GM23338 (cell line): ENCODE results near the gene POLK. TPM values are rescaled to one million over a fixed set of nuclear protein-coding genes. Genes with fewer than 3 reads are reported as not detected.

Experiments used
- ATAC-seq: fragments of 200-7000 bp; cut with Tn5 transposase; 3 replicates; pipeline ENCODE4 v1.9.1; 2020
- DNase-seq: peaks from one replicate; pipeline ENCODE4 v3.0.0-alpha.2; 2015; ENCODE audit warnings: low spot score
- H2AFZ ChIP-seq: fragments of 200-600 bp; sonication (generic); 2 replicates; pipeline ENCODE4 v1.8.0; 2016; ENCODE audit warnings: antibody characterized with exemption, mild to moderate bottlenecking, moderate library complexity
- H3F3A ChIP-seq: fragments of 200-600 bp; sonication (generic); replicated peaks from 2 replicates; pipeline ENCODE4 v1.8.0; 2017; ENCODE audit warnings: antibody characterized with exemption, mixed run types, low read depth
- H3K27ac ChIP-seq: fragments of 200-600 bp; sonication (generic); 2 replicates; pipeline ENCODE4 v1.6.1; 2016; ENCODE audit warnings: low read depth
- H3K27me3 ChIP-seq: fragments of 200-600 bp; sonication (generic); 2 replicates; pipeline ENCODE4 v1.8.0; 2016; ENCODE audit warnings: mild to moderate bottlenecking, mixed run types, moderate library complexity; ENCODE audit not compliant: insufficient read depth
- H3K36me3 ChIP-seq: fragments of 200-600 bp; sonication (generic); 2 replicates; pipeline ENCODE4 v1.8.0; 2016; ENCODE audit warnings: mild to moderate bottlenecking; ENCODE audit not compliant: insufficient read depth
- H3K4me1 ChIP-seq: fragments of 200-600 bp; sonication (generic); 2 replicates; pipeline ENCODE4 v1.8.0; 2016; ENCODE audit warnings: mild to moderate bottlenecking, moderate library complexity; ENCODE audit not compliant: insufficient read depth
- H3K4me2 ChIP-seq: fragments of 200-600 bp; sonication (generic); 2 replicates; pipeline ENCODE4 v1.7.1; 2017; ENCODE audit warnings: mixed run types
- H3K4me3 ChIP-seq: fragments of 200-600 bp; sonication (generic); 2 replicates; pipeline ENCODE4 v1.6.1; 2016; ENCODE audit warnings: mixed run types
- H3K79me2 ChIP-seq: fragments of 200-600 bp; sonication (generic); replicated peaks from 2 replicates; pipeline ENCODE4 v1.8.0; 2017; ENCODE audit warnings: mild to moderate bottlenecking; ENCODE audit not compliant: insufficient read depth
- H3K9me2 ChIP-seq: fragments of 200-600 bp; sonication (generic); 2 replicates; pipeline ENCODE4 v1.8.0; 2017; ENCODE audit not compliant: insufficient read depth
- H4K20me1 ChIP-seq: fragments of 200-600 bp; sonication (generic); replicated peaks from 2 replicates; pipeline ENCODE4 v1.8.0; 2017; ENCODE audit warnings: mild to moderate bottlenecking; ENCODE audit not compliant: insufficient read depth
- H3K27ac Mint-ChIP-seq: 2 replicates; pipeline ENCODE4 v1.8.0; 2020; ENCODE audit warnings: inconsistent platforms, mild to moderate bottlenecking, moderate library complexity, mixed read lengths
- H3K27me3 Mint-ChIP-seq: 3 replicates; pipeline ENCODE4 v1.8.0; 2022; ENCODE audit warnings: low read depth, mild to moderate bottlenecking, moderate library complexity, mixed read lengths, inconsistent platforms; ENCODE audit not compliant: insufficient read depth, poor library complexity
- H3K36me3 Mint-ChIP-seq: 3 replicates; pipeline ENCODE4 v1.8.0; 2021; ENCODE audit warnings: low read depth, mild to moderate bottlenecking, inconsistent platforms, moderate library complexity, mixed read lengths
- H3K4me1 Mint-ChIP-seq: 3 replicates; pipeline ENCODE4 v1.8.0; 2020; ENCODE audit warnings: mild to moderate bottlenecking, inconsistent platforms, mixed read lengths
- H3K4me3 Mint-ChIP-seq: 3 replicates; pipeline ENCODE4 v1.8.0; 2021; ENCODE audit warnings: moderate library complexity, mild to moderate bottlenecking, inconsistent platforms, mixed read lengths
- H3K9me3 Mint-ChIP-seq: 3 replicates; pipeline ENCODE4 v1.8.0; 2020; ENCODE audit warnings: moderate library complexity, mild to moderate bottlenecking, inconsistent platforms, mixed read lengths
- CREB1 ChIP-seq: fragments of 250-450 bp; sonication (Bioruptor Pico); IDR thresholded peaks from 2 replicates; pipeline ENCODE4 v1.5.0; 2020; ENCODE audit warnings: low read depth, mild to moderate bottlenecking, moderate library complexity
- ETS1 ChIP-seq: IDR thresholded peaks from 2 replicates; pipeline ENCODE4 v1.6.1; 2016; ENCODE audit warnings: antibody characterized with exemption
- EZH2phosphoT487 ChIP-seq: fragments of 200-600 bp; sonication (generic); IDR thresholded peaks from one replicate; pipeline ENCODE4 v1.8.1; 2018; ENCODE audit warnings: antibody characterized with exemption; ENCODE audit not compliant: unreplicated experiment
- REST ChIP-seq: IDR thresholded peaks from one replicate; pipeline ENCODE4 v1.6.1; 2018; ENCODE audit warnings: antibody characterized with exemption; ENCODE audit not compliant: unreplicated experiment
- ZNF114 ChIP-seq: fragments of 250-450 bp; sonication (Bioruptor Pico); IDR thresholded peaks from 2 replicates; pipeline ENCODE4 v1.5.0; 2020; ENCODE audit warnings: mild to moderate bottlenecking, moderate library complexity
- polyA plus RNA-seq: library from polyadenylated mRNA; unstranded; fragments of >200 nt; fragmentation: Nextera tagmentation; extraction: Ambion mirVana; gene quantifications from 2 replicates; pipeline ENCODE4 v1.2.1, GENCODE V29; 2016
- total RNA-seq: library from RNA; depleted of rRNA; stranded (reverse); fragments of >200 nt; shearing (Covaris generic); gene quantifications from 2 replicates; pipeline ENCODE4 v1.2.3, GENCODE V29; 2014

POLK gene
- total and polyA plus RNA-seq, 2 experiments from 2014 or later = 6.3 to 14.5 TPM

GRCh38 chr5:75553358-75553757, 41.7 kb downstream of the POLK start:
- Mint-ChIP-seq H3K36me3 (no peaks in the 10 kb centered on the region), H3K9me3 (no peaks in the 10 kb centered on the region), H3K4me1 (no peaks in the 10 kb centered on the region), H3K27me3 (no peaks in the 10 kb centered on the region), H3K4me3 (no peak overlapping the region), H3K27ac (no peak overlapping the region)
- Histone ChIP-seq H3K4me1 (no peaks in the 10 kb centered on the region), H4K20me1 (no peaks in the 10 kb centered on the region), H3K4me3 (no peak overlapping the region), H2AFZ (no peak overlapping the region), H3K36me3 (no peaks in the 10 kb centered on the region), H3K79me2 (no peaks in the 10 kb centered on the region), H3K9me2 (no peaks in the 10 kb centered on the region), H3K27ac (no peak overlapping the region), H3F3A (no peaks in the 10 kb centered on the region), H3K27me3 (no peaks in the 10 kb centered on the region), H3K4me2 (no peak overlapping the region)
- ATAC-seq = no peak
- DNase-seq = no peak
- TF ChIP-seq CREB1 (CRISPR knock-in tag) (no peak), EZH2phosphoT487 (no peak)

- Mint-ChIP-seq H3K36me3 (peaks cover 15% of the 10 kb centered on the region; the same call in 2 of the 3 replicates), H3K9me3 (peaks cover 5% of the 10 kb centered on the region; the same call in 2 of the 3 replicates), H3K27me3 (no peaks in the 10 kb centered on the region), H3K27ac (no peak overlapping the region), H3K4me3 (no peak overlapping the region), H3K4me1 (peaks cover 2% of the 10 kb centered on the region; the same call in 1 of the 3 replicates)
- DNase-seq (no peak), ATAC-seq (no peak)
- Histone ChIP-seq H3K9me2 (no peaks in the 10 kb centered on the region), H3K4me1 (no peaks in the 10 kb centered on the region), H3F3A (no peaks in the 10 kb centered on the region), H4K20me1 (no peaks in the 10 kb centered on the region), H3K79me2 (peaks cover 4% of the 10 kb centered on the region), H2AFZ (no peak overlapping the region), H3K27ac (no peak overlapping the region), H3K4me3 (no peak overlapping the region), H3K36me3 (no peaks in the 10 kb centered on the region), H3K27me3 (no peaks in the 10 kb centered on the region), H3K4me2 (no peak overlapping the region)
- no peak for TF ChIP-seq ETS1
- TF ChIP-seq REST = no peak
- TF ChIP-seq ZNF114 (CRISPR knock-in tag) = no peak
Observed at GRCh38 chr5:75558221-75558620, 46.5 kb downstream of the POLK start.
